Fibroblast of lung (primary cell): ENCODE data around the gene FAM174C. TPM values are rescaled to one million over a fixed set of nuclear protein-coding genes. Genes with fewer than 3 reads are reported as not detected.

Experiments
- DNase-seq, 2 donors: peaks; one replicate each; pipeline versions ENCODE4 v3.0.0 to v3.0.0-alpha.2; 2010; ENCODE audit warnings: low read depth in 2 of 2
- H2AFZ ChIP-seq: 2 replicates; pipeline ENCODE4 v1.5.1; 2012; ENCODE audit warnings: low read length, control low read depth, inconsistent platforms
- H3K27ac ChIP-seq: 2 replicates; pipeline ENCODE4 v1.5.1; 2011; ENCODE audit warnings: low read length, control low read depth; ENCODE audit not compliant: insufficient read depth
- H3K27me3 ChIP-seq: 2 replicates; pipeline ENCODE4 v1.5.1; 2011; ENCODE audit warnings: mild to moderate bottlenecking, low read length; ENCODE audit not compliant: control insufficient read depth, insufficient read depth
- H3K36me3 ChIP-seq: 2 replicates; pipeline ENCODE4 v1.5.1; 2011; ENCODE audit warnings: low read length; ENCODE audit not compliant: control insufficient read depth, insufficient read depth
- H3K4me1 ChIP-seq: 2 replicates; pipeline ENCODE4 v1.5.1; 2011; ENCODE audit warnings: low read length; ENCODE audit not compliant: control insufficient read depth, insufficient read depth; ENCODE audit errors: extremely low read depth
- H3K4me2 ChIP-seq: 2 replicates; pipeline ENCODE4 v1.5.1; 2011; ENCODE audit warnings: low read length, control low read depth; ENCODE audit not compliant: insufficient read depth; ENCODE audit errors: extremely low read depth
- H3K4me3 ChIP-seq, 4 experiments: fragments of 200-600 bp in 1 of 4; sonication (generic) in 1 of 4; replicated peaks in 1 of 4; 2 replicates each; pipeline ENCODE4 v1.5.1; 2011 to 2016; ENCODE audit warnings: low read length in 4 of 4, low read depth in 3 of 4, mild to moderate bottlenecking in 3 of 4, control low read depth in 2 of 4, inconsistent platforms in 1 of 4, mixed read lengths in 1 of 4; ENCODE audit not compliant: insufficient read depth in 1 of 4; ENCODE audit errors: control extremely low read depth in 1 of 4
- H3K79me2 ChIP-seq: 2 replicates; pipeline ENCODE4 v1.5.1; 2012; ENCODE audit warnings: mild to moderate bottlenecking, low read length, inconsistent platforms; ENCODE audit not compliant: control insufficient read depth, insufficient read depth
- H3K9ac ChIP-seq: 2 replicates; pipeline ENCODE4 v1.5.1; 2011; ENCODE audit warnings: mild to moderate bottlenecking, low read length, control low read depth; ENCODE audit not compliant: insufficient read depth
- H3K9me3 ChIP-seq: 2 replicates; pipeline ENCODE4 v1.5.1; 2012; ENCODE audit warnings: low read depth, low read length; ENCODE audit not compliant: control insufficient read depth, insufficient read depth
- H4K20me1 ChIP-seq: 2 replicates; pipeline ENCODE4 v1.5.1; 2011; ENCODE audit warnings: low read length; ENCODE audit not compliant: control insufficient read depth, insufficient read depth; ENCODE audit errors: extremely low read depth
- CTCF ChIP-seq, 2 donors: IDR thresholded peaks in 1 of 2; conservative IDR thresholded peaks in 1 of 2; 1 replicate in 1 of 2; 2 replicates in 1 of 2; pipeline ENCODE4 v1.5.1; 2011 to 2012; ENCODE audit warnings: low read length in 2 of 2, control low read depth in 1 of 2, inconsistent platforms in 1 of 2, low read depth in 1 of 2, mild to moderate bottlenecking in 1 of 2
- EZH2 ChIP-seq: IDR thresholded peaks from 2 replicates; pipeline ENCODE4 v1.5.1; 2012; ENCODE audit warnings: low read length, control low read depth, mild to moderate bottlenecking; ENCODE audit errors: missing control alignments
- polyA plus RNA-seq, 2 donors: library from polyadenylated mRNA; depleted of rRNA in 1 of 2; stranded (reverse) in 1 of 2; unstranded in 1 of 2; fragments of >200 nt; gene quantifications; 2 replicates each; pipeline ENCODE4 v1.2.1, GENCODE V29; 2011 to 2012; ENCODE audit warnings: missing spikeins in 1 of 2
- total RNA-seq: library from RNA; depleted of rRNA; stranded (reverse); fragments of >200 nt; gene quantifications from 2 replicates; pipeline ENCODE4 v1.2.1, GENCODE V29; 2014

Gene FAM174C
- total and polyA plus RNA-seq, 2 donors (not counting 1 experiment from before 2014, with no cell fraction given), result 16.1 to 22.5 TPM

DNA sequence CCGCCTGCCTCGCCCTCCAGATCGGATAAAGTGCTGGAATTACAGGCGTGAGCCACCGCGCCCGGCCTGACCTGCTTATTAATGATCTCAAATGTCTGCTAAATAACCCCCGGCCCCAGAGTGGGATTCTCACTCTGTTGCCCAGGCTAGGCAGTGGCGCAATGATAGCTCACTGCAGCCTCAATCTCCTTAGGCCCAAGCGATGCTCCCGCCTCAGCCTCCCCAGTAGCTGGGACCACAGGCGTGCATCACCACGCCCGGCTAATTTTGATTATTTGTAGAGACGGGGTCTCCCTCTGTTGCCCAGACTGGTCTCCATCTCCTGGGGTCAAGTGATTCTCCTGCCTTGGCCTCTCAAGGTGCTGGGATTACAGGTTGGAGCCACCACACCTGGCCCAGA lies 34.4 kb upstream of the FAM174C start:
- peak overlapping the region; percentile 7 for H3K27ac ChIP-seq
- peak overlapping the region; percentile 58 for H3K4me2 ChIP-seq
- no peaks in the 10 kb centered on the region for H4K20me1 ChIP-seq
- DNase-seq, result no peak
- H3K4me3 ChIP-seq, result peak overlapping the region in 1 of 4 experiments; percentile 75
- TF ChIP-seq EZH2 (no peak), CTCF (conservative IDR thresholded peaks at IDR 0.05 in 1 of 2, IDR thresholded peaks at IDR 0.05 in 1 of 2; ENCODE audit: low read depth in 1 of 2, low read length in 2 of 2) (no peak)
- H3K27me3 ChIP-seq, result no peaks in the 10 kb centered on the region
- peaks cover 23% of the 10 kb centered on the region for H3K4me1 ChIP-seq
- peaks cover 23% of the 10 kb centered on the region for H3K79me2 ChIP-seq
- peaks cover 6% of the 10 kb centered on the region for H3K36me3 ChIP-seq
- H3K9ac ChIP-seq, result no peak overlapping the region
- no peaks in the 10 kb centered on the region for H3K9me3 ChIP-seq
- no peak overlapping the region for H2AFZ ChIP-seq

DNA sequence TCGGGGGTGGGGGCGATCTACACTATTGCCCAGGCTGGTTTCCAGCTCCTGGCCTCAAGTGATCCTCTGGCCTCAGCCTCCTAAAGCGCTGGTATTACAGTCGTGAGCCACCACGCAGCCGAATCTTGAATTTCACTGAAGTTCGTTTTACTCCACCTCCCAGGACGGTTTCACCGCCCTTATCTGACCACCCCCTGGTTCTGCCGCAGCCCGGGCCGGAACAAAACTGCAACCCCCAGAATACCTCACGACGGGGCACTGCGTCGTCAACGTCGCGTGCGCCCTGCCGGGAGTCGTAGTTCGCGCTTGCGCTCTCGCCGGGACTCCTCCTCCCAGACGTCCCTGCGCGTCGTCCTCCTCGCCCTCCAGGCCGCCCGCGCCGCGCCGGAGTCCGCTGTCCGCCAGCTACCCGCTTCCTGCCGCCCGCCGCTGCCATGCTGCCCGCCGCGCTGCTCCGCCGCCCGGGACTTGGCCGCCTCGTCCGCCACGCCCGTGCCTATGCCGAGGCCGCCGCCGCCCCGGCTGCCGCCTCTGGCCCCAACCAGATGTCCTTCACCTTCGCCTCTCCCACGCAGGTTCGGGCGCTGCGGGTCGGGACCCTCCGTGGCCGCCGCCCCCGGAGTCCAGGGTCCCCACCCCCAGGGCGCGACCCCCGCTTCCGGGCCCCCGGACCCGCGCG lies 33.8 kb upstream of the FAM174C start, which contains the start of gene ATP5F1D:
Gene ATP5F1D (plus strand): TSS at position 335 of the 679 bp plus-strand sequence. CDS start 100 bp downstream, at position 435.
- peak within 1 kb of the TSS; percentile 67 for H3K27ac ChIP-seq
- H3K4me3 ChIP-seq, result peak within 1 kb of the TSS; percentile 64 to 83 (median 74)
- TF ChIP-seq EZH2, result no peak
- no peak for TF ChIP-seq CTCF (conservative IDR thresholded peaks at IDR 0.05 in 1 of 2, IDR thresholded peaks at IDR 0.05 in 1 of 2; ENCODE audit: low read depth in 1 of 2, low read length in 2 of 2)
- H3K79me2 ChIP-seq, result peaks cover 21% of the 10 kb centered on the region
- H3K9ac ChIP-seq, result peak within 1 kb of the TSS; percentile 87
- H3K27me3 ChIP-seq, result no peaks in the 10 kb centered on the region
- peaks cover 25% of the 10 kb centered on the region for H3K4me1 ChIP-seq
- H3K36me3 ChIP-seq, result peaks cover 7% of the 10 kb centered on the region
- no peaks in the 10 kb centered on the region for H4K20me1 ChIP-seq
- H3K4me2 ChIP-seq, result peak within 1 kb of the TSS; percentile 83
- H3K9me3 ChIP-seq, result no peaks in the 10 kb centered on the region
- H2AFZ ChIP-seq, result peak within 1 kb of the TSS; percentile 55
- peak; percentile 93 to 95 for DNase-seq

DNA sequence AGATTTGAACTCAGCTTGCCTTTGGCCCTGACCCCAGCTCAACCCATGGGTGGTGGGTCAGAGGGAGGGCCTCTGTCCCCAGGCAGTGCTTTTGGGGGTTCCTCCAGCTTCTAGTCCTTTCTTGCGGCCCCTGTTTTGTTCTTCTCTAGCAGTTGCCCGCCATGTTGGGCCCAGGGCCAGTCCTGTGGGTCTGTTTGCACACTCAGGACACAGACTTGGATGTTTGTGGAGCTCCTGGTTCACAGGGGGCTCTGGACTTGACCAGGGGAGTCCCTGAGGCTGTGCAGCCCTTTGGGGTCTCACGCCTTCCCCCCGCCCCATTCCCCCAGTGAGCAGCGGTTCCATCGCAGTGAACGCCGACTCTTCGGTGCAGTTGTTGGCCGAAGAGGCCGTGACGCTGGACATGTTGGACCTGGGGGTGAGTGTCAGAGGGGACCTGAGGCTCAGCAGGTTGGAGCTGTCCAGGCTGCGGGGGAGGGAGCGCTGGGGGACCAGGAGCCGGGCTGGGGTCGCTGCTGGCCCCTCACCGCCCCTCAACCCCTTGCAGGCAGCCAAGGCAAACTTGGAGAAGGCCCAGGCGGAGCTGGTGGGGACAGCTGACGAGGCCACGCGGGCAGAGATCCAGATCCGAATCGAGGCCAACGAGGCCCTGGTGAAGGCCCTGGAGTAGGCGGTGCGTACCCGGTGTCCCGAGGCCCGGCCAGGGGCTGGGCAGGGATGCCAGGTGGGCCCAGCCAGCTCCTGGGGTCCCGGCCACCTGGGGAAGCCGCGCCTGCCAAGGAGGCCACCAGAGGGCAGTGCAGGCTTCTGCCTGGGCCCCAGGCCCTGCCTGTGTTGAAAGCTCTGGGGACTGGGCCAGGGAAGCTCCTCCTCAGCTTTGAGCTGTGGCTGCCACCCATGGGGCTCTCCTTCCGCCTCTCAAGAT lies 31.3 kb upstream of the FAM174C start:
- DNase-seq, result peak; percentile 69 to 85
- Histone ChIP-seq H3K9me3 (no peaks in the 10 kb centered on the region), H3K9ac (peak overlapping the region; percentile 50), H4K20me1 (no peaks in the 10 kb centered on the region), H3K4me2 (peak overlapping the region; percentile 58), H3K79me2 (peaks cover 26% of the 10 kb centered on the region), H2AFZ (no peak overlapping the region), H3K4me1 (peaks cover 31% of the 10 kb centered on the region), H3K27me3 (no peaks in the 10 kb centered on the region), H3K27ac (peak overlapping the region; percentile 67), H3K36me3 (peaks cover 7% of the 10 kb centered on the region), H3K4me3 (peak overlapping the region in 2 of 4 experiments; percentile 29 to 41)
- TF ChIP-seq CTCF (conservative IDR thresholded peaks at IDR 0.05 in 1 of 2, IDR thresholded peaks at IDR 0.05 in 1 of 2; ENCODE audit: low read depth in 1 of 2, low read length in 2 of 2) (peak; percentile 82 to 84), EZH2 (no peak)
